DMS79 (cell line): Measurements from ENCODE around the gene CHRDL1.

Experiments
- DNase-seq: peaks from one replicate; lab custom pipeline; 2025; lab: John Stamatoyannopoulos, UW

Gene CHRDL1

GRCh38 chrX:110743679-110744340, 51.8 kb downstream of the CHRDL1 start:
- DNase-seq: no peak

DNA sequence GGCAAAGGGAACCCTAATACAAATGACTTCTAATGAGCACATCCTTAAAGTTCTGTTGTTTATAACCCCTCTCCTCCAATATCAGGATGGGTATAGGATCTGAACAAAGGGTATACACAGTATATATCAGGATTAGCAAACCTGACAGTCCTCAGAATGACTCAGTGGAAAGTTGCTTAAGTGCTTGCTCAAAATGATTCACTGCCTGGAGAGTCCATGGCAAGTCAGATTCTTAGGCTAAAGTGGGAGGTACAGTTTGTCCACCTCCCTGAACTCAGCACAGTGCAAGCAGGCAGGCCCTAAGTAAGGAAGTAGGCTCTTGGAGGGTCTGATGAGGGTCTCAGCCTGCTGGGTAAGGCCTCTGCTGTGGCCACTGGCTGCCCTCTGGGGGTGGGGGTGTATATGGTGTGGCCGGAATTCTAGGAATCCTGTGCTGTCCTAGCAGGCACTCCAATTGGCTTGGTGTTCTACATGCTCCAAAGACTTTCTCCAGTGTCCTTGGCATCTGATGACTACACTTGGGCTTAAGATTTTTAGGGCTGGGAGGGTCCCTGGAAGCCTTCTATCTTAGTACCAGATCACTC, 54.3 kb downstream of the CHRDL1 start:
- no peak for DNase-seq

DNA sequence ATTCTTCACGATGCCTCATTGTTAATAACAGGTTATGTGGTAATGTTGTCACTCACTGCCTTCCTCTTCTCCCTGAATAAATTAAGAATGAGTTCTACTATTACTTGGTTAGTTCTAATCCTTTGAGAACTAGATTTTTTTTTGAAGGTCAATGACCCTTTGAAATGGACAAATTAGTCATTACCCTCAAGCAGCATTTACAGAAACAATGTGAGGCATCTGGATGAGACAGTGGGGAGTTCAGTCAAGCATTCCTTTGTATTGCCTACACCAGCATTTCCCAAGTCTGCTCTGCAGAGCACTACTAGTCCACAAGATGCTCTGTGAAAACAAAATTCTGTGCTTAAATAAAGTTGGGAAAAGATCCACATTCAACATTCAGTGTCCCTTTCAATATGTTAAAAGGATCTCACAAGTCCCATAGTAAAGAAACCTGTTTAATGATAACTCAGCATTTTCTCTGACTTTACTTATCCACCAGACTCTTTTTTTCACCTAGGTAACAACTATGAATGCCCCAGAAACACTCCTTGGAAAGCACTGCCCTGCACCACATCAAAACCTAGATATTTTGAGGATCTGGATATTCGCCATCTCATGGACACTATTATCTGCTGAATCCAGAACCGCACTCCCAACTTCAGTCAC, 60.6 kb downstream of the CHRDL1 start:
- no peak for DNase-seq

GRCh38 chrX:110734271-110734670, 61.3 kb downstream of the CHRDL1 start:
- no peak for DNase-seq

DNA sequence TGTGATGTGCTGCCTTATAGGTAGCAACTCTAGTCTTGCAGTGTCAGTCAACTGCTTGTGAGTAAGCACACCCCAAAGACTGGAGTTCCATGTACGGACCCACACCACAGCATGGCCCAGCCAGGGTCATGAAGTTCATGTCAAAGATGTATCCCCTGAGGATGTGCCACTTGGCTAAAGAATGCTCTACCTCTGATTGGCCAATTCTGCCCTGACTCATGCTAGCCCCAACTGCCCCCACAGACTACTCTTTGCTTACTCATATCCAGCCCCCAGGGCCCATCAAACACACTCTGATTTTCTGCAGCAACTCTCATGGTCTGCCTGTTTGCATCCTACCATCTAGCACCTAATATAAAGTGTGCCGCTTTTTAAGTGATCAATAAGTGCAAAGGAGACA, 62.5 kb downstream of the CHRDL1 start:
- no peak for DNase-seq

DNA sequence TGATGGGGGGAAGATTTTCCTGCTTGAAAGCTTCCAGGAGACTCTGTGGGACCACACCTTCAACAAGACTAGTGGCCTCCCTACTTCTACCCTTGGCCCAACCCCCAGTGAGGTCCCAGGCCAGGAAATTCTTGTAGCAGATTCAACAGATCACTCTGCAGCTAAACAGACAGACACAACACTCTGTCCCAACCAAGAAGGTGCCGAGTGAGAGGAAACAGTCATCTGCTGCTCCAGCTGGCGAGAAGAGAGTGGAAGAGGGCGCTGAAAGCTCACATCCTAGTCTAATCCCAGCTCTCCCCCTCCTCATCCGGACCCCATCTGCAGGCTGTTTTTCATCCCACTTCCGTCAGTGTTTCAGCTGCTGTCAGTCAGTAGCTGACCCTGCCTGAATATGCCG, 63.4 kb downstream of the CHRDL1 start:
- no peak for DNase-seq

DNA sequence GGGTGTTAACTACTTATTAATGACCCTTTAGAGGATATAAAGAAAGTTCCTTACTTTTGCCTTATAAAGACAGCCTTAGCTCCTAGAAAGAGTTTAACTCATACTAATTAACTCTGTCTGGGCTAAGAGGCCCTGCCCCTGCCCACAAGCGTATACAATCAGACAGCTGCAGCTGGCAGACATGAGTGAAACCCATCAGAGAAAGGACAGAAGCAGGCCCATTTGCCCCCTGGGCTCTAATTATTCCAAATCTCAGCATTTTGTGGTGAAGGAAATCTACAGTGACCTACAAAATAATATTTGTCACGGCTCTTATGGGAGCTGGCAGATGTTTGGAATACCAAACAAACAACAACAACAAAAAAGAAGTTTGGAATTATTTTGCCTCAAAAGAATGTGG, 71.8 kb downstream of the CHRDL1 start:
- no peak for DNase-seq

GRCh38 chrX:110722135-110722534, 73.5 kb downstream of the CHRDL1 start:
- no peak for DNase-seq

DNA sequence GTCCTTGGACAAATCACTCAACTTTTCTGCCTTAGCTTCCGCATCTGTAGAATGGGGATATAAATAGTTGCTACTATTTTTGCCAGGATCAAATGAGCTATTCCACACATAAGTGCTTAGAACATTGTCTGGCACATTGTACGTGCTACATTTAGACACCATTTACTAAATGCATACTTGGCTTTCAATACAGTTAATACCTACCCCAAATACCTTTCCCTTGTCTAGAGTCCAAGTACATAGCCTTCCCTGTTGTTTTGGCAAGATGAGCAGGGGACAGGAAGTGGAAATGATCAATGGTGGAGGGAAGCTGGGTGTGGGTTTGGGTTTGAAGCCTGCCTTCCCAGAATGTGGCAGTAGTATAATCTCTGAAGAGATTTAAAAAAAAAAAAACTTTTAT, 82.0 kb downstream of the CHRDL1 start:
- no peak for DNase-seq

DNA sequence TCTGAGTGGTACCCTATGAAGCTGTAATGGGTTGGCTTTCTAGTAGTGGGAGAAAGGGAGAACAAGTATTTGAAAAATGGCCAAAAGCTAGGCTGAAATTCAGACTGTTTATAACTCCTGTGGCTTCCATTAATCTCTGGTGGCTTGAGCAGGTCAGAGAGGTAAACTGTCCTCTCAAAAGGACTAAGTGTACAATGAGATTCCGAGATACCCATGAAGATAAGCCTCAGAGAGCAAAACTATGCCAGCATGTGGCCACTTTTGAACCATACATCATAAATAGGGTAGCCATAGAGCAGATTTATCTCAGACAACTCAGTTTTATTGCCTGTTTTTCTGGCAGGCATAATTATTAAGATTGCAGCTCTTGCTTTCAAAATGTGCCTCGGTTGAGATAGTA, 89.2 kb downstream of the CHRDL1 start:
- no peak for DNase-seq

GRCh38 chrX:110703641-110704040, 92.0 kb downstream of the CHRDL1 start:
- no peak for DNase-seq

- no peak for DNase-seq
Observed at GRCh38 chrX:110699109-110699508, 96.5 kb downstream of the CHRDL1 start.

GRCh38 chrX:110698696-110699095, 96.9 kb downstream of the CHRDL1 start:
- DNase-seq: no peak

GRCh38 chrX:110692866-110693265, 102.8 kb downstream of the CHRDL1 start:
- DNase-seq: no peak

- DNase-seq: no peak
Observed at GRCh38 chrX:110691446-110691845, 104.2 kb downstream of the CHRDL1 start.

DNA sequence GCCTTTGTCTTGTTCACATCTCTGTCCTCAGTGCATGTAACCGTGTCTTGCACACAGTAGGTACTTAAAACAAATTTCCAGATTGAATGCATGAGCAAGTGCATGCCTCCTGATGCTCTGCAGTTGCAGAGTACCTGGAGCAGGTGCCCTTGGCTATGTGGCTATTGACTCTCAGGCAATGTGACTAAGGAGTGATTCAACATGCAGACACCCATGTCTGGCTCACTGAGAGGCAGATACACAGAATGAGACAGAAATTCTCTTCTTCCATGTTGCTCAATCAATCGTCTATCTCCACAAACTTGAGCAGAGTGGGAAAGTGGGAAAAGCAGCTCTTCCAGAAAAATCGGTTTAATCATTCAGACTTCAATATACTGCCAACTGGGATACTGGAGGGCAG, 111.0 kb downstream of the CHRDL1 start:
- DNase-seq: no peak

DNA sequence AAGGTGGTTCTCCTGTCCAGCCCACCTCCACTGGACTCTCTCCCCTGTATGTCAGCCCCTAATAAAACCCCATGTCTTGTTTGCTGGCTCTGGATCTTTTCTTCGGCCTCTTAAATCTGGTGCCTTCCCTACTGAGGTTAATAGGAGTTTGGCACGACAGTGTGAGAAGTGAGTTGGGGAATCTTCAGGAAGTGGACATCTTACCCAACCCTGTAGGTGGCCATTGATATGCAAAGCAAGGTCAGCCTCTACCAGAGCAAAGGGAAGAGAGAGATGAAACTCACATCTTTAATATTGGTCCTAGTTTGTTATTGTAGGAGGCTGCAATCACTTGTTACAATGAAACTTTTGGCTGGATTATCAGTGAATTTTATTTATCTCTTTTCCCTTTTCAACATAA, 111.7 kb downstream of the CHRDL1 start:
- no peak for DNase-seq

DNA sequence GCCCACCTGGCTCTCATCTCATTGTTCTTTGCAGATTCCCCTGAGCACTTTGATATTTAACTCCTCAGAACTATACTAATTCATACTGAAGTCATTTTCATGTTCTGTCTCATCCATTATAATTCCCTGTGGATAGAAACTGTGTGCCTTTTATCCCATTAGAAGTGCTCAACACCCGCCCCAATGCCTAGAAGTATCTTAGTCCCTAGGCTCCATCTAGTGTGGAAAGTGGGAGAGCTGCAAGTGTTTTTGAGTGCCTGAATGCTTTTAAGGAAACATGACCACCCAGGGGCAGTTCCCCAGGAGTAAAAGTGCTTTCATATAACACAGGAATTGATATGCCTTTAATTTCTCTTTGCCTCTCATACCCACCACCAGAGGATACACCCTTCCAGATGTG, 117.0 kb downstream of the CHRDL1 start:
- DNase-seq: no peak

DNA sequence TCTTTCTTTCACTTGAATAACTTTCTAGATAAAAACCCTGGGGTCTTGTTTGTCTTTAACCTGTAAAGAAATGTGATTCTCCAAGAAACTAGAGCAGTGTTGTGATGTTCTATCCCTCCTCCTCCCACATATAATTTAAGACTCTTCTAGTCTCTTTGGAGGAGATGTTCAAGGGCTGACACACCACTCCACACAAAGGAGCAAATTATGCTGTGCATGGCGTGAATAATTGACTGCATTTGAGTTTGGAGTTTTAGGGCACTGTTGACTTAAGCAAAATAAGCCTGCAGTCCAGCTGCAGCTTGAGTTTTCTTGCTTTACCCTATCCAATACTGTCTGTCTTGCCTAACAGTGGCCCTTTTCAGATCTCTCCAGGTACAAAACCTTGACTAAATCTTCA, 119.7 kb downstream of the CHRDL1 start:
- DNase-seq: peak; percentile 83

DNA sequence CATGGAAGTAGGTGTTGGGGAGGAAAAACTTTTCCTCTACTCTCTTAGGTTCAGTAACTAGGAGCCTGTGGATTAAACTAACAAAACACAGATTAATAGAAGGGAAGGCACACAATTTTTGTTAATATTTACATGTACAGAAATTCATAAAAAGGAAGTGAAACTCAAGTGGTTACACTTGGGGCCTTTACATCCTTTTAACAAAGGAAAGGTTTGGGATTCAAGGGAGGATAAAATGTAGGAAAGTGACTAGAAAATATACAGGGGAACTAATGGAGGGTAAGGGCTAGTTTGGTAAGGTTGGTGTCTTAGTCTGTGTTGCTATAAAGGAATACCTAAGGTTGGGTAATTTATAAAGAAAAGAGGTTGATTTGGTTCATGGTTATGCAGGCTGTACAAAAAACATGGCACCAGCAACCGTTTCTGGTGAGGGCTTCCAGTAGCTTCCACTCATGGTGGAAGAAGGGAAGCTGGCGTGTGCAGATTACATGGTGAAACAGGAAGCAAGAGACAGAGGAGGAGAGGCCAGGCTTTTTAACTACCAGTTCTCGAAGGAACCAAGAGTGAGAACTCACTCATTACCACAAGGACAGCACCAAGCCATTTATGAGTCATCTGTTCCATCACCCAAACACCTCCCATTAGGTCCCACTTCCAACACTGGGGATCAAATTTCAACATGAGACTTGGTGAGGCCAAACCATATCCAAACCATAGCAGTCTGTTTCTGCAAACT, 124.4 kb downstream of the CHRDL1 start:
- DNase-seq: no peak

DNA sequence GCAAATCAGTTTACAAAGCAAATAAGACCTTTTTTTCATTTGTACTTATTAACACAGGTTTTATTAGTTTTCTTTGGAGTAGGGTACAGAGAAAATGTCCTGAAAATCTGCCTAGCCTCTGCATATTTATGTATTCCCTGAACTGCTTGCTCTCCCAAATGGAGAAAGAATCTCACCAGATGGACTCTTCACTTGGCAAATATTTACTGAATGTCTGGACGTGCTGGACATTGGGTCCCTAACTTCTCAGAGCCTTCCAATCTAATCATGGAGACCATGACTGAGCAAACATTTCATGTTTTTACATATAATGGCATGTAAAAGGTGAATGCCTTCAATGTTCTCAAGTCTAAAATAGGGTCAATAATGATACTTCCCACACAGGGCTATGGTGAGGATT, 126.0 kb downstream of the CHRDL1 start:
- DNase-seq: no peak

DNA sequence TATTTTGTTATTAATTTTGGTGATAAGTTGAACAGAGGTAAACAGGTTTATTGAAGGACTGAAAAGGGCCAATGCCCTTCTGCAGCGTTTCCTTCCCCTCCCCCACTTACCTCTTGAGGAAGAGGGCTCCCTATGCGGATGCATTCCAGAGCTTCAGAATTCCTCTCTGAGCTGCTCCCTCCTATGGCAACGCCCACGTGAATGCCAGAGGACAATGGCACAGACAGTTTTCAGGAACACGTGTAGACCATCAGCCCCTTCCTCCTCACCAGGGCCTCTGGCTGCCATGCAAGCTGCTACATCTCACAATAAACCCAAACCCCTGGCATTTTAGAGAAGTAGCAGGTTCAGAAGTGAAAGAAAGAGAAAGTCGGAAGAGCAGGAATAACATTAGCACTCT, 127.9 kb downstream of the CHRDL1 start:
- no peak for DNase-seq
